PC-9 (cell line): ENCODE data around the gene TMEM187. TPM values are rescaled to one million over a fixed set of nuclear protein-coding genes. Genes with fewer than 3 reads are reported as not detected.

Source experiments
- BruUV-seq: library from RNA; stranded (reverse); fragments of 400-500 nt; replicated peaks from 2 replicates; lab custom pipeline; 2021; lab: Mats Ljungman, UMichigan
- CTCF ChIA-PET: fragments of 300-600 bp; sonication (Branson Sonifier 250); formaldehyde crosslinking; loops from one replicate; lab custom pipeline; 2022; ENCODE audit warnings: antibody characterized with exemption; lab: Charles Lee
- POLR2A ChIA-PET: fragments of 300-600 bp; sonication (Branson Sonifier 250); formaldehyde crosslinking; loops from one replicate; lab custom pipeline; 2022; ENCODE audit warnings: antibody characterized with exemption; ENCODE audit not compliant: unreplicated experiment; lab: Charles Lee
- DNase-seq, 2 experiments: peaks; one replicate each; pipeline versions ENCODE4 v3.0.0 to v3.0.0-alpha.2; 2015 to 2022; ENCODE audit warnings: mixed read lengths in 1 of 2
- H2AFZ ChIP-seq: fragments of 200-600 bp; sonication (generic); 2 replicates; pipeline ENCODE4 v1.8.1; 2017; ENCODE audit warnings: antibody characterized with exemption
- H3F3A ChIP-seq: fragments of 200-600 bp; sonication (generic); 2 replicates; pipeline ENCODE4 v1.8.1; 2017; ENCODE audit warnings: antibody characterized with exemption, mild to moderate bottlenecking, low read depth; ENCODE audit not compliant: insufficient read depth
- H3K27ac ChIP-seq: fragments of 200-600 bp; sonication (generic); 2 replicates; pipeline ENCODE4 v1.6.1; 2016; ENCODE audit warnings: mixed run types
- H3K27me3 ChIP-seq: fragments of 200-600 bp; sonication (generic); 2 replicates; pipeline ENCODE4 v1.6.1; 2016; ENCODE audit warnings: low read depth, mixed run types; ENCODE audit not compliant: insufficient read depth
- H3K36me3 ChIP-seq: fragments of 200-600 bp; sonication (generic); 2 replicates; pipeline ENCODE4 v1.6.1; 2016; ENCODE audit warnings: low read depth, mixed run types
- H3K4me1 ChIP-seq: fragments of 200-600 bp; sonication (generic); replicated peaks from 2 replicates; pipeline ENCODE4 v1.6.1; 2016; ENCODE audit warnings: mixed run types; ENCODE audit not compliant: insufficient read depth
- H3K4me2 ChIP-seq: fragments of 200-600 bp; sonication (generic); 2 replicates; pipeline ENCODE4 v1.6.1; 2017; ENCODE audit warnings: mixed run types
- H3K4me3 ChIP-seq: fragments of 200-600 bp; sonication (generic); 2 replicates; pipeline ENCODE4 v1.6.1; 2016; ENCODE audit warnings: mixed run types
- H3K79me2 ChIP-seq: fragments of 200-600 bp; sonication (generic); 2 replicates; pipeline ENCODE4 v1.6.1; 2017; ENCODE audit warnings: low read depth, mixed run types
- H3K9me2 ChIP-seq: fragments of 200-600 bp; sonication (generic); 2 replicates; pipeline ENCODE4 v1.8.1; 2017; ENCODE audit warnings: mild to moderate bottlenecking; ENCODE audit not compliant: insufficient read depth
- H3K9me3 ChIP-seq: fragments of 200-600 bp; sonication (generic); 2 replicates; pipeline ENCODE4 v1.8.1; 2016; ENCODE audit warnings: low read depth; ENCODE audit not compliant: insufficient read depth
- H4K20me1 ChIP-seq: fragments of 200-600 bp; sonication (generic); 2 replicates; pipeline ENCODE4 v1.8.1; 2017; ENCODE audit not compliant: insufficient read depth
- EZH2 ChIP-seq: fragments of 200-600 bp; sonication (generic); IDR thresholded peaks from 2 replicates; pipeline ENCODE4 v1.8.0; 2017; ENCODE audit warnings: antibody characterized with exemption, low read depth
- intact Hi-C: fragments of 100-400 bp; cut with micrococcal nuclease; formaldehyde crosslinking; loops from one replicate; pipeline ENCODE4 v1.10.0; 2022; ENCODE audit not compliant: unreplicated experiment
- total RNA-seq: library from RNA; stranded (reverse); gene quantifications from 2 replicates; pipeline ENCODE4 v1.2.3, GENCODE V29; 2021
- TF ChIP-seq, protein P1 (sequence below): fragments of 200-600 bp; sonication (generic); conservative IDR thresholded peaks from 2 replicates; pipeline ENCODE4 v1.6.1; 2017; ENCODE audit warnings: mixed run types, antibody characterized with exemption, mild to moderate bottlenecking, moderate library complexity

The TMEM187 gene
- total RNA-seq, 1 experiment from 2014 or later = 20.1 TPM

DNA sequence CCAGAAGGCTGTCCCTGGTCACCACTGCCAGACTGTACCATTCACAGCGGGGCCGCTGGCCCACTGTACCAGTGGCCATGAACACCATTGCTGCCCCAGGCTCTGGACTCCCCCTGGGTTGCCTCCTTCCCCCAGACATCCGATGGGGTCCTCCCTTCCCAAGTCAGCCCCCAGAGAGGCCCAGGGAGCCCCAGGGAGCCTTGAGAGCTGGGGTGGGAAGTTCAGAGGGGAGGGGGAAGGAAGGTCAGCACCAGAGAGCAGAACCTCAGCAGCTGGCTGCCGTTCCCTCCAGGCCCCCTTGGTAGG lies 46.0 kb upstream of the TMEM187 start:
- peaks cover 18% of the 10 kb centered on the region; the same call in 1 of the 2 replicates for H3F3A ChIP-seq
- CTCF ChIA-PET = interaction anchor here (0.9 kb wide), 1 partner anchor 15 kb away, joined by 6 read pairs; no protein-coding TSS in a partner anchor
- H3K9me2 ChIP-seq = no peaks in the 10 kb centered on the region
- intact Hi-C loops = no loop called here
- H3K4me1 ChIP-seq = peaks cover 17% of the 10 kb centered on the region; the same call in 1 of the 2 replicates
- H4K20me1 ChIP-seq = no peaks in the 10 kb centered on the region
- no TSS peak for BruUV-seq
- DNase-seq = no peak
- H3K4me3 ChIP-seq = peak overlapping the region; percentile 86; the same call in 1 of the 2 replicates
- no peak overlapping the region for H2AFZ ChIP-seq
- POLR2A ChIA-PET = interaction anchor here (0.6 to 0.7 kb wide), 2 partner anchors 9 to 133 kb away, joined by 4 to 5 read pairs; no protein-coding TSS in a partner anchor
- peak overlapping the region; percentile 98 for H3K4me2 ChIP-seq
- TF ChIP-seq, protein P1, sequence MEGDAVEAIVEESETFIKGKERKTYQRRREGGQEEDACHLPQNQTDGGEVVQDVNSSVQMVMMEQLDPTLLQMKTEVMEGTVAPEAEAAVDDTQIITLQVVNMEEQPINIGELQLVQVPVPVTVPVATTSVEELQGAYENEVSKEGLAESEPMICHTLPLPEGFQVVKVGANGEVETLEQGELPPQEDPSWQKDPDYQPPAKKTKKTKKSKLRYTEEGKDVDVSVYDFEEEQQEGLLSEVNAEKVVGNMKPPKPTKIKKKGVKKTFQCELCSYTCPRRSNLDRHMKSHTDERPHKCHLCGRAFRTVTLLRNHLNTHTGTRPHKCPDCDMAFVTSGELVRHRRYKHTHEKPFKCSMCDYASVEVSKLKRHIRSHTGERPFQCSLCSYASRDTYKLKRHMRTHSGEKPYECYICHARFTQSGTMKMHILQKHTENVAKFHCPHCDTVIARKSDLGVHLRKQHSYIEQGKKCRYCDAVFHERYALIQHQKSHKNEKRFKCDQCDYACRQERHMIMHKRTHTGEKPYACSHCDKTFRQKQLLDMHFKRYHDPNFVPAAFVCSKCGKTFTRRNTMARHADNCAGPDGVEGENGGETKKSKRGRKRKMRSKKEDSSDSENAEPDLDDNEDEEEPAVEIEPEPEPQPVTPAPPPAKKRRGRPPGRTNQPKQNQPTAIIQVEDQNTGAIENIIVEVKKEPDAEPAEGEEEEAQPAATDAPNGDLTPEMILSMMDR = no peak
- TF ChIP-seq EZH2 = no peak
- H3K27ac ChIP-seq = 0 out of 2 replicates have a peak overlapping the region, but pooled peaks have one; percentile 86
- no peaks in the 10 kb centered on the region for H3K27me3 ChIP-seq
- no peaks in the 10 kb centered on the region for H3K36me3 ChIP-seq
- no peaks in the 10 kb centered on the region for H3K79me2 ChIP-seq
- H3K9me3 ChIP-seq = no peaks in the 10 kb centered on the region

DNA sequence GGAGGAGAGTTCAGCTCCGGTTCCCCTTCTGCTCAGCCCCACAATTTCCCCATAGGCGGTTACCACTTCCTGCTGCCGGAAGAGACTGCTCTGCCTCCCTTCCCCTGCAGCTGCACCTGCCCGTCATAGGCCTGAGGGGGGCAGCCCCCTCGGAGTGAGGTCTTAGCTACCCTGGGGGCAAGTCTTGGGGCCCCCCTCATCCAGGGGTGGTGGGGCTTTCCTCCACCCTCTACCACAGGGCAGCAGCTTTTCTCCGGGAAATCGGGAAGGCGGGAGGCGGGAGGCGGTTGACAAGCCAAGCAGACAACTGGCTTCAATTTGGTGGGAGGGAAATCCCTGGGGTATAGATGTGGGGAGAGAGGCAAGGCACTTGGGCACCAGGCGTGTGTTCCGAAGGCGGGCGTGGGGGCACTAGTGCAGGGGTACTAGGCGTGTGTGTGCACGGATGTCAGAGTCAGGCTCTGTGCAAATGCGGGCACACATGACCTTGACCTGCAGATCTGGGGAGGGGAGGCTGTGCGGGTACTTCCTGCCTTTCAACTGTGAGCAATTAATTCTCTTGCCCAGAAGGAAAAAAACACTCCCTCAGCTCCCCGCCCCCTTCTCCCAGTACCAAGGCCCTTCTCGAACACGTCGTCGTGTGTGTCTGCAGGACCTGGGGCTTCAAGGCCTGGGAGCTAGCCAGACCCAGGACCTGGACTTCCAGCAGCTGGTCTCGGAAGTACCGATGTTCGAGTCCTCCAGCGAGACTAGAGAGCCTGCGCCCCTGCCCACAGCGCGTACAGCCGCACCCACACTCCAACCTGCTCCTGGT lies 45.5 kb upstream of the TMEM187 start:
- no peaks in the 10 kb centered on the region for H3K79me2 ChIP-seq
- H3K4me1 ChIP-seq = peaks cover 17% of the 10 kb centered on the region; the same call in 1 of the 2 replicates
- peak overlapping the region; percentile 80 for H2AFZ ChIP-seq
- peak overlapping the region; percentile 86 for H3K27ac ChIP-seq
- H3F3A ChIP-seq = peaks cover 18% of the 10 kb centered on the region; the same call in 1 of the 2 replicates
- TF ChIP-seq, protein P1 = no peak
- no peak for TF ChIP-seq EZH2
- H3K27me3 ChIP-seq = no peaks in the 10 kb centered on the region
- no TSS peak for BruUV-seq
- no peaks in the 10 kb centered on the region for H4K20me1 ChIP-seq
- no peaks in the 10 kb centered on the region for H3K9me3 ChIP-seq
- intact Hi-C loops = no loop called here
- peak in 1 of 2 experiments; percentile 41 for DNase-seq
- peak overlapping the region; percentile 98 for H3K4me2 ChIP-seq
- POLR2A ChIA-PET = interaction anchor here (0.7 kb wide), 2 partner anchors 9 kb away, joined by 5 read pairs; no protein-coding TSS in a partner anchor
- CTCF ChIA-PET = interaction anchor here (0.8 to 1.0 kb wide), 3 partner anchors 15 to 811 kb away, joined by 3 to 8 read pairs (median 6); no protein-coding TSS in a partner anchor
- H3K36me3 ChIP-seq = no peaks in the 10 kb centered on the region
- peak overlapping the region; percentile 86 for H3K4me3 ChIP-seq
- H3K9me2 ChIP-seq = no peaks in the 10 kb centered on the region

DNA sequence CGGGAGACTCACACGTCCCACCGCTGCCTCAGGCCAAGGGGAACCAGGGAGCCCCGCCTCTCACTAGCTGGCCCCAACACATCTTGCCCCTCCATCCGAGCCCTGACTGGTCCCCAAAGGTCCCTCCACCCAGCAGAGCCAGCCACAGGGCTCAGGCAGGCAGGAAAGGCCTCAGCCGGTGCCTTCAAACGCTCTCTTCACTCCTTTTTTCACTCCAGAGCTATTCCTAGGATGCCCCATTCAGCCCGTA lies 45.0 kb upstream of the TMEM187 start:
- CTCF ChIA-PET = interaction anchor here (0.8 to 1.0 kb wide), 3 partner anchors 12 to 811 kb away, joined by 3 to 8 read pairs (median 3); no protein-coding TSS in a partner anchor
- TSS peak; percentile 47 for BruUV-seq
- H3K9me3 ChIP-seq = no peaks in the 10 kb centered on the region

More for the DNA sequence above, 45.0 kb upstream of the TMEM187 start:
- Histone ChIP-seq H2AFZ (peak overlapping the region; percentile 80), H3K27ac (peak overlapping the region; percentile 86), H4K20me1 (no peaks in the 10 kb centered on the region), H3F3A (peaks cover 18% of the 10 kb centered on the region; the same call in 1 of the 2 replicates), H3K36me3 (no peaks in the 10 kb centered on the region), H3K4me1 (peaks cover 17% of the 10 kb centered on the region; the same call in 1 of the 2 replicates), H3K79me2 (peaks cover 3% of the 10 kb centered on the region), H3K4me2 (peak overlapping the region; percentile 98), H3K9me2 (no peaks in the 10 kb centered on the region), H3K4me3 (peak overlapping the region; percentile 86), H3K27me3 (no peaks in the 10 kb centered on the region)
- intact Hi-C loops = no loop called here
- TF ChIP-seq, protein P1 = no peak
- no peak for TF ChIP-seq EZH2
- POLR2A ChIA-PET = interaction anchor here (0.7 kb wide), 1 partner anchor 8 kb away, joined by 5 read pairs; no protein-coding TSS in a partner anchor
- no peak for DNase-seq
